ENCODE data around the gene SLC35D2. TPM values are rescaled to one million over a fixed set of nuclear protein-coding genes. Genes with fewer than 3 reads are reported as not detected.

The SLC35D2 gene
- total RNA-seq, 1 donor from 2014 or later = 32.4 TPM

DNA sequence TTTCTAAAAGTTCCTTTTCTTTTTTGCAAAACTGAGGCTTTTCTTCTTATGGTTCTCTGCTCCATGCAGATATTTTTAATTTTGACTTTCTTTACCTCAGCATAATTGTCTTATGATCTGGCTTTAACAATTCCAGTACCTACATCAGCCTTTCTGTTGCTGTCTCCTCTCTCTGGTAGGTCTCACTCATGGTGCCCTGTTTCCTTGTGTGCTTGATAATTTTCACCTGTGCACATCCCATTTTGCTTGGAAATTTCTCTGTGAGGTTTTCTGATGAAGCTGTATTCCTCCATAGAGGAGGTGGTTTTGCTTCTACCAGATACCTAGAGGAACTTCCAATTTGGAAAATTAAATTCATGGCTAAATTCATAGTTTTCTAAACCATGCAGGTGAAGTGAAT lies 79.3 kb downstream of the SLC35D2 start:
- H3K9me3 ChIP-seq = no peaks in the 10 kb centered on the region
- no peaks in the 10 kb centered on the region for H3K27me3 ChIP-seq (ENCODE audit: low read depth)
- no peaks in the 10 kb centered on the region for H3K36me3 ChIP-seq
- no peaks in the 10 kb centered on the region for H3K4me1 ChIP-seq
- no peak overlapping the region for H3K4me3 ChIP-seq
- ATAC-seq = no peak
- no peak for DNase-seq
- no peak for TF ChIP-seq CTCF (IDR thresholded peaks at IDR 0.05)
- intact Hi-C loops (cut with DNase I) = no loop called here
- no peak overlapping the region for H3K27ac ChIP-seq

- intact Hi-C loops (cut with DNase I) = no loop called here
- H3K36me3 ChIP-seq = no peaks in the 10 kb centered on the region
- ATAC-seq (no peak), DNase-seq (no peak)
- H3K9me3 ChIP-seq = no peaks in the 10 kb centered on the region
- TF ChIP-seq CTCF (IDR thresholded peaks at IDR 0.05) = no peak
- H3K27ac ChIP-seq = no peak within 1 kb of the TSS
- no peaks in the 10 kb centered on the region for H3K27me3 ChIP-seq (ENCODE audit: low read depth)
- H3K4me1 ChIP-seq = no peaks in the 10 kb centered on the region
- no peak within 1 kb of the TSS for H3K4me3 ChIP-seq
Measured at GRCh38 chr9:96302021-96302420, 81.5 kb downstream of the SLC35D2 start, which contains the start of gene HSD17B3. Gene HSD17B3 (minus strand): TSS chr9:96302176. CDS start chr9:96302104, 72 bp downstream.

GRCh38 chr9:96299823-96300222 lies 83.7 kb downstream of the SLC35D2 start:
- no peaks in the 10 kb centered on the region for H3K36me3 ChIP-seq
- H3K27ac ChIP-seq = no peak overlapping the region
- intact Hi-C loops (cut with DNase I) = no loop called here
- no peak for DNase-seq
- no peaks in the 10 kb centered on the region for H3K9me3 ChIP-seq
- no peaks in the 10 kb centered on the region for H3K4me1 ChIP-seq
- no peak for TF ChIP-seq CTCF (IDR thresholded peaks at IDR 0.05)
- ATAC-seq = no peak
- no peaks in the 10 kb centered on the region for H3K27me3 ChIP-seq (ENCODE audit: low read depth)
- H3K4me3 ChIP-seq = no peak overlapping the region

DNA sequence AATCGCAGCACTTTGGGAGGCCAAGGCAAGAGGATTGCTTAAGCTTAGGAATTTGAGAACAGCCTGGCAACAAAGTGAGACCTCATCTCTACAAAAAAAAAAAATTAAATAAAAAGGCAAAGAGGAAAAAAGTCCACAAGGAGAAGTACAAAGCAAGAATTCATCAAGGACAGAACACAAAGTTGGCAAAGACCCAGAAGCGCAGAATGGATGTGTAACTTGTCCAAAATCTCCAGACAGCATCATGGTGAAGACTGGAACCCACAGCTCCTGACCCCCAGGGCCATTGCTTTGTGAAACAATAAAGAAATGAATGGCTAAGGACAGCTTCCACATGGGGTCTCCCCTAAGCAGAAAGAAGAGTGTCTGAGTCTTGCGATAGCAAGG lies 89.4 kb downstream of the SLC35D2 start:
- H3K27ac ChIP-seq = no peak overlapping the region
- no peak for DNase-seq
- H3K4me3 ChIP-seq = no peak overlapping the region
- intact Hi-C loops (cut with DNase I) = no loop called here
- no peaks in the 10 kb centered on the region for H3K36me3 ChIP-seq
- ATAC-seq = no peak
- H3K9me3 ChIP-seq = no peaks in the 10 kb centered on the region
- no peaks in the 10 kb centered on the region for H3K27me3 ChIP-seq (ENCODE audit: low read depth)
- H3K4me1 ChIP-seq = no peaks in the 10 kb centered on the region
- no peak for TF ChIP-seq CTCF (IDR thresholded peaks at IDR 0.05)

GRCh38 chr9:96293498-96294158 lies 89.9 kb downstream of the SLC35D2 start:
- no peaks in the 10 kb centered on the region for H3K36me3 ChIP-seq
- no peaks in the 10 kb centered on the region for H3K27me3 ChIP-seq (ENCODE audit: low read depth)
- no peak overlapping the region for H3K27ac ChIP-seq
- no peak for ATAC-seq
- intact Hi-C loops (cut with DNase I) = no loop called here
- no peaks in the 10 kb centered on the region for H3K4me1 ChIP-seq
- TF ChIP-seq CTCF (IDR thresholded peaks at IDR 0.05) = no peak
- no peak for DNase-seq
- H3K4me3 ChIP-seq = no peak overlapping the region
- H3K9me3 ChIP-seq = no peaks in the 10 kb centered on the region

All from lower lobe of right lung (tissue), 2 donors.